Gastrocnemius medialis (tissue), 4 donors: Measurements from ENCODE around the gene RPA3. TPM values are rescaled to one million over a fixed set of nuclear protein-coding genes. Genes with fewer than 3 reads are reported as not detected.
A peak's percentile ranks its signal among the peaks of the same experiment; 100 is the strongest.

Experiments
- ATAC-seq, 2 donors: fragments of 150-250 bp; one replicate each; pipeline ENCODE4 v1.9.1; 2016
- DNase-seq, 2 donors: peaks; one replicate each; pipeline ENCODE4 v3.0.0-alpha.2; 2019
- H3K27ac ChIP-seq, 4 donors: fragments of 200-600 bp; sonication (generic); 1 replicate in 1 of 4; 2 replicates in 3 of 4; pipeline ENCODE4 v1.5.1; 2016 to 2018; ENCODE audit warnings: mild to moderate bottlenecking in 2 of 4, moderate library complexity in 1 of 4
- H3K27me3 ChIP-seq, 3 donors: fragments of 200-600 bp; sonication (generic) in 2 of 3; 1 replicate in 1 of 3; 2 replicates in 2 of 3; pipeline versions ENCODE4 v1.5.1 to v1.6.0; 2016 to 2019; ENCODE audit warnings: mild to moderate bottlenecking in 1 of 3, moderate library complexity in 1 of 3
- H3K36me3 ChIP-seq, 2 donors: fragments of 200-600 bp; sonication (generic) in 1 of 2; one replicate each; pipeline ENCODE4 v1.5.1; 2017 to 2018
- H3K4me1 ChIP-seq, 2 donors: fragments of 200-600 bp; sonication (generic) in 1 of 2; one replicate each; pipeline ENCODE4 v1.5.1; 2016 to 2017; ENCODE audit warnings: mild to moderate bottlenecking in 2 of 2
- H3K4me3 ChIP-seq, 4 donors: fragments of 200-600 bp; sonication (generic) in 3 of 4; 1 replicate in 1 of 4; 2 replicates in 3 of 4; pipeline ENCODE4 v1.5.1; 2016 to 2019; ENCODE audit warnings: mild to moderate bottlenecking in 2 of 4
- H3K9me3 ChIP-seq, 3 donors: fragments of 200-600 bp; sonication (generic) in 2 of 3; 1 replicate in 1 of 3; 2 replicates in 2 of 3; pipeline ENCODE4 v1.5.1; 2016 to 2019
- CTCF ChIP-seq, 5 experiments: fragments of 450-650 bp in 3 of 5; fragments of 200-600 bp in 2 of 5; sonication (generic) in 2 of 5; IDR thresholded peaks in 4 of 5; conservative IDR thresholded peaks in 1 of 5; 1 replicate in 4 of 5; 2 replicates in 1 of 5; pipeline ENCODE4 v1.5.1; 2016 to 2019; ENCODE audit warnings: antibody characterized with exemption in 5 of 5, mild to moderate bottlenecking in 3 of 5, moderate library complexity in 3 of 5
- POLR2A ChIP-seq, 2 donors: fragments of 450-650 bp; IDR thresholded peaks; one replicate each; pipeline ENCODE4 v1.6.1; 2017; ENCODE audit warnings: antibody characterized with exemption in 2 of 2, mild to moderate bottlenecking in 2 of 2, moderate library complexity in 2 of 2
- in situ Hi-C, 4 donors: fragments of 200-750 bp; cut with MboI; loops; one replicate each; pipeline versions ENCODE4 v1.15.0 to v1.8.0; 2017; ENCODE audit warnings: low sequenced_read_pairs in 4 of 4
- intact Hi-C: fragments of 100-400 bp; cut with DNase I; formaldehyde crosslinking; loops from one replicate; pipeline ENCODE4 v1.15.1; 2023; ENCODE audit warnings: low total_unique reads
- total RNA-seq, 4 donors: library from RNA; depleted of rRNA; stranded (reverse); fragments of >200 nt; gene quantifications; one replicate each; pipeline versions ENCODE4 v1.1.0 to v1.2.3, GENCODE V29; 2016

RPA3 gene
- total RNA-seq, 4 donors from 2014 or later: 4.7 to 14.3 (median 12.5) TPM

- in situ Hi-C loops: no loop called here
- no peak for ATAC-seq
- Histone ChIP-seq H3K4me3 (no peak overlapping the region), H3K4me1 (peaks cover 8 to 10% of the 10 kb centered on the region in 2 donors), H3K9me3 (no peaks in the 10 kb centered on the region), H3K36me3 (no peaks in the 10 kb centered on the region), H3K27ac (no peak overlapping the region), H3K27me3 (no peaks in the 10 kb centered on the region)
- TF ChIP-seq POLR2A (IDR thresholded peaks at IDR 0.05) (no peak), CTCF (IDR thresholded peaks at IDR 0.05 in 4 of 5, conservative IDR thresholded peaks at IDR 0.05 in 1 of 5) (no peak)
- DNase-seq: no peak
- intact Hi-C loops: no loop called here
These were observed 13.3 kb upstream of the RPA3 start for GRCh38 chr7:7731732-7732131.

DNA sequence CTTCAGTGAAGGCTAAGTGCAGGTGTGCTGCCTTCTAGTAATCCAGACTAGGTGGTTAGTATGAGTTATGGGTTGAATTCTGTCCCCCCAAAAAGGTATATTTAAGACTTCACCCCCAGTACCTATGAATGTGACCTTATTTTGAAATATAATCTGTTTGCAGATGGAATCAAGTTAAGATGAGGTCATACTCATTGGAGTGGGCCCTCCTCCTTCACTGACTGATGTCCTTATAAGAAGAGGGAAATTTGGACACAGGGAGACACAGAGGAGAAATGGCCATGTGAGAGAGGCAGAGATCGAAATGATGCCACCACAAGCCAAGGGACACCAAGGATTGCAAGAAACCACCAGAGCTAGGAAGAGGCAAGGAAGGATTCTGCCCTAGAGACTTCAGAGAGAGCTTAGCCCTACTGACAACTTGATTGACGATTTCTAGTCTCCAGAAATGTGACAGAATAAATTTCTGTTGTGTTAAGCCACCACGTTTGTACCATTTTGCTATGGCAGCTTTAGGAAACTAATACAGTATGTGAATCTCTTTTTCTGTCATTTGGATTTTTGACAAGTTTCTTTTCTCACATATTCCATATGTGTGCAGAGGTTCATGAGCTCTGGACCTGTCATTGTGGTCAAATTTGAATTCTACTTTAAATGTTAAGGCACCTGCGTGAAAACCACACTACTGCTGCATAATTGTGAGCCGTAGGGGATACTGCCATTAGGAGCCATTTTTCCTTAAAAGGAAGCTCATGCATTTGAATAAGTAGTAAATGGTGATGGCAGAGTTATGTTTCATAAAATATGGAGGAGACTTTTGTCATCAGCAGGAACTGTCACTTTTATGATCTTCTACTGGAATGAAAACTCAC, 2.6 kb upstream of the RPA3 start:
- DNase-seq (no peak), ATAC-seq (no peak)
- no peak for TF ChIP-seq POLR2A (IDR thresholded peaks at IDR 0.05)
- no peak for TF ChIP-seq CTCF (IDR thresholded peaks at IDR 0.05 in 4 of 5, conservative IDR thresholded peaks at IDR 0.05 in 1 of 5)
- Histone ChIP-seq H3K27me3 (no peaks in the 10 kb centered on the region), H3K4me3 (no peak overlapping the region), H3K27ac (no peak overlapping the region), H3K36me3 (no peaks in the 10 kb centered on the region), H3K9me3 (no peaks in the 10 kb centered on the region), H3K4me1 (peaks cover 15 to 21% of the 10 kb centered on the region in 2 donors)
- intact Hi-C loops: no loop called here
- in situ Hi-C loops: no loop called here

- no peak overlapping the region for H3K4me3 ChIP-seq
- TF ChIP-seq POLR2A (IDR thresholded peaks at IDR 0.05): no peak
- TF ChIP-seq CTCF (IDR thresholded peaks at IDR 0.05 in 4 of 5, conservative IDR thresholded peaks at IDR 0.05 in 1 of 5): no peak
- in situ Hi-C loops: no loop called here
- DNase-seq: no peak
- H3K36me3 ChIP-seq: no peaks in the 10 kb centered on the region
- ATAC-seq: no peak
- no peaks in the 10 kb centered on the region for H3K9me3 ChIP-seq
- H3K27me3 ChIP-seq: no peaks in the 10 kb centered on the region
- H3K27ac ChIP-seq: peak overlapping the region in 3 of 4 donors; percentile 65 to 79 (median 71)
- peaks cover 15 to 21% of the 10 kb centered on the region in 2 donors for H3K4me1 ChIP-seq
- intact Hi-C loops: no loop called here
These were observed 1.8 kb upstream of the RPA3 start for GRCh38 chr7:7720193-7720592.

GRCh38 chr7:7719236-7719635, 829 bp upstream of the RPA3 start:
- in situ Hi-C loops: no loop called here
- H3K9me3 ChIP-seq: no peaks in the 10 kb centered on the region

More at GRCh38 chr7:7719236-7719635, 829 bp upstream of the RPA3 start:
- peaks cover 15 to 21% of the 10 kb centered on the region in 2 donors for H3K4me1 ChIP-seq
- intact Hi-C loops: loop anchor here (1.0 to 2.0 kb wide), 2 partner anchors 30 to 166 kb away; no protein-coding TSS in a partner anchor
- H3K36me3 ChIP-seq: no peaks in the 10 kb centered on the region
- peak; percentile 82 to 83 for DNase-seq
- no peak overlapping the region for H3K4me3 ChIP-seq
- peak overlapping the region; percentile 53 to 79 (median 68) for H3K27ac ChIP-seq
- H3K27me3 ChIP-seq: no peaks in the 10 kb centered on the region
- TF ChIP-seq CTCF (IDR thresholded peaks at IDR 0.05 in 4 of 5, conservative IDR thresholded peaks at IDR 0.05 in 1 of 5) (no peak), POLR2A (IDR thresholded peaks at IDR 0.05) (no peak)
- ATAC-seq: peak; percentile 100
